Stimulated activated CD4-positive, alpha-beta T cell treated with anti-CD3 and anti-CD28 coated beads, Interleukin-1b, Interleukin-23, amount 100 ng/mL, for 24 hours (primary cell): ENCODE data around the gene MSH5.
"Not testable (repeated sequence)": the region's sequence is repeated elsewhere in the genome, so short reads cannot be mapped to it uniquely, and the experiment has no call there.

Source experiments
- DNase-seq, 4 experiments: peaks; one replicate each; pipeline ENCODE4 v3.0.0-alpha.2; 2020; ENCODE audit warnings: low read depth in 4 of 4, low spot score in 1 of 4

The MSH5 gene

GRCh38 chr6:31796993-31797385 lies 57.2 kb downstream of the MSH5 start:
- no peak for DNase-seq

- no peak for DNase-seq
Observed at GRCh38 chr6:31797588-31797987, 57.8 kb downstream of the MSH5 start.

GRCh38 chr6:31799781-31800180 lies 60.0 kb downstream of the MSH5 start:
- no peak for DNase-seq

GRCh38 chr6:31801031-31801927 lies 61.5 kb downstream of the MSH5 start:
- not testable (repeated sequence) for DNase-seq

- no peak for DNase-seq
Observed at GRCh38 chr6:31805939-31806469, 66.2 kb downstream of the MSH5 start.

- peak; percentile 92 to 97 (median 94) for DNase-seq
Observed at GRCh38 chr6:31806470-31807272, 66.9 kb downstream of the MSH5 start, which contains the start of gene LSM2. Gene LSM2, minus strand, starts transcription at chr6:31806966. Its CDS starts 209 bp downstream, at chr6:31806757.

GRCh38 chr6:31808599-31808998 lies 68.8 kb downstream of the MSH5 start:
- DNase-seq = not testable (repeated sequence)

GRCh38 chr6:31811645-31812044 lies 71.8 kb downstream of the MSH5 start:
- DNase-seq = no peak
